ENCODE data around the gene ERFE.

GRCh38 chr2:238159661-238160205, 963 bp downstream of the ERFE start:
- no peak for TF ChIP-seq CTCF (IDR thresholded peaks at IDR 0.05)
- no peak for TF ChIP-seq POLR2AphosphoS5 (IDR thresholded peaks at IDR 0.05)
- TF ChIP-seq POLR2A (IDR thresholded peaks at IDR 0.05), result no peak

Measured in stomach (tissue), 4 donors.